NCI-H524 (cell line): ENCODE results near the gene ZNF763.
A peak's percentile ranks its signal among the peaks of the same experiment; 100 is the strongest.
"Not testable (repeated sequence)": the region's sequence is repeated elsewhere in the genome, so short reads cannot be mapped to it uniquely, and the experiment has no call there.

Source experiments
- DNase-seq, 2 experiments: peaks; one replicate each; lab custom pipeline; 2025; lab: John Stamatoyannopoulos, UW

Gene ZNF763

GRCh38 chr19:11971041-11971440 is 6.2 kb downstream of the ZNF763 start:
- DNase-seq, result no peak

GRCh38 chr19:11973019-11973810 is 8.4 kb downstream of the ZNF763 start:
- DNase-seq, result no peak

- DNase-seq, result no peak
These were observed 13.8 kb downstream of the ZNF763 start for GRCh38 chr19:11978492-11979100.

GRCh38 chr19:11979527-11979926 is 14.7 kb downstream of the ZNF763 start:
- DNase-seq, result no peak

- no peak for DNase-seq
These were observed 17.7 kb downstream of the ZNF763 start for GRCh38 chr19:11982526-11982925.

- DNase-seq, result peak in 1 of 2 experiments; percentile 21
These were observed 20.1 kb downstream of the ZNF763 start for GRCh38 chr19:11984986-11985385.

- DNase-seq, result no peak
These were observed 21.9 kb downstream of the ZNF763 start for GRCh38 chr19:11986754-11987153.

- DNase-seq, result peak; percentile 91 to 98
These were observed 22.8 kb downstream of the ZNF763 start for GRCh38 chr19:11987405-11988281.

- no peak for DNase-seq
These were observed 24.2 kb downstream of the ZNF763 start for GRCh38 chr19:11989112-11989456.

- DNase-seq, result not testable (repeated sequence)
These were observed 27.1 kb downstream of the ZNF763 start for GRCh38 chr19:11991921-11992320.

GRCh38 chr19:11995174-11995573 is 30.3 kb downstream of the ZNF763 start:
- DNase-seq, result no peak

GRCh38 chr19:12000152-12000981 is 35.5 kb downstream of the ZNF763 start:
- no peak for DNase-seq

- no peak for DNase-seq
These were observed 50.3 kb downstream of the ZNF763 start for GRCh38 chr19:12015015-12015752.

- no peak for DNase-seq
These were observed 50.9 kb downstream of the ZNF763 start for GRCh38 chr19:12015753-12016116.
